Tongue (tissue), 2 donors: ENCODE results near the gene EXOSC9. TPM values are rescaled to one million over a fixed set of nuclear protein-coding genes. Genes with fewer than 3 reads are reported as not detected.
"Not testable (repeated sequence)": the region's sequence is repeated elsewhere in the genome, so short reads cannot be mapped to it uniquely, and the experiment has no call there.

Experiments used
- DNase-seq: peaks from one replicate; pipeline ENCODE4 v3.0.0-alpha.2; 2015
- total RNA-seq: library from RNA; depleted of rRNA; stranded (reverse); fragments of >200 nt; gene quantifications from one replicate; pipeline ENCODE4 v1.2.3, GENCODE V29; 2014

The EXOSC9 gene
- total RNA-seq = 23.0 TPM

GRCh38 chr4:121800961-121801714, at the start of gene EXOSC9:
Gene EXOSC9, plus strand, starts transcription at chr4:121801323. Its CDS starts 102 bp downstream, at chr4:121801425.
- peak; percentile 99 for DNase-seq

- not testable (repeated sequence) for DNase-seq
Observed at GRCh38 chr4:121752142-121752541, 49.0 kb upstream of the EXOSC9 start.

- no peak for DNase-seq
Observed at GRCh38 chr4:121758925-121759568, 42.1 kb upstream of the EXOSC9 start.

- DNase-seq = no peak
Observed at GRCh38 chr4:121760205-121760604, 40.9 kb upstream of the EXOSC9 start.

- no peak for DNase-seq
Observed at GRCh38 chr4:121764303-121764701, 36.8 kb upstream of the EXOSC9 start.

GRCh38 chr4:121764702-121765367, 36.3 kb upstream of the EXOSC9 start, which contains the start of gene SMIM43:
Gene SMIM43, minus strand, starts transcription at chr4:121765164. Its CDS starts 59 bp downstream, at chr4:121765105.
- peak; percentile 21 for DNase-seq

- no peak for DNase-seq
Observed at GRCh38 chr4:121765368-121765705, 35.8 kb upstream of the EXOSC9 start.

GRCh38 chr4:121765971-121766538, 35.1 kb upstream of the EXOSC9 start:
- no peak for DNase-seq

- DNase-seq = no peak
Observed at GRCh38 chr4:121767166-121767565, 34.0 kb upstream of the EXOSC9 start.

GRCh38 chr4:121769341-121769740, 31.8 kb upstream of the EXOSC9 start:
- no peak for DNase-seq

GRCh38 chr4:121771869-121772268, 29.3 kb upstream of the EXOSC9 start:
- no peak for DNase-seq

- DNase-seq = no peak
Observed at GRCh38 chr4:121773883-121774282, 27.2 kb upstream of the EXOSC9 start.

GRCh38 chr4:121776610-121777401, 24.3 kb upstream of the EXOSC9 start:
- DNase-seq = no peak

- DNase-seq = no peak
Observed at GRCh38 chr4:121777625-121778024, 23.5 kb upstream of the EXOSC9 start.

- peak; percentile 39 for DNase-seq
Observed at GRCh38 chr4:121778991-121779628, 22.0 kb upstream of the EXOSC9 start.

- DNase-seq = no peak
Observed at GRCh38 chr4:121783210-121783609, 17.9 kb upstream of the EXOSC9 start.

- DNase-seq = no peak
Observed at GRCh38 chr4:121784401-121784800, 16.7 kb upstream of the EXOSC9 start.

- peak; percentile 50 for DNase-seq
Observed at GRCh38 chr4:121784975-121785374, 16.1 kb upstream of the EXOSC9 start.

- DNase-seq = peak; percentile 65
Observed at GRCh38 chr4:121785479-121785878, 15.6 kb upstream of the EXOSC9 start.

GRCh38 chr4:121786221-121786620, 14.9 kb upstream of the EXOSC9 start:
- no peak for DNase-seq

GRCh38 chr4:121788896-121789295, 12.2 kb upstream of the EXOSC9 start:
- no peak for DNase-seq

- DNase-seq = no peak
Observed at GRCh38 chr4:121789455-121789854, 11.7 kb upstream of the EXOSC9 start.
